Keratinocyte (primary cell): ENCODE data around the gene AFTPH.

Experiments
- CTCF ChIP-seq, 3 experiments: IDR thresholded peaks in 1 of 3; conservative IDR thresholded peaks in 1 of 3; optimal IDR thresholded peaks in 1 of 3; 2 replicates in 2 of 3; 3 replicates in 1 of 3; pipeline versions ENCODE3 to v1.5.1; 2011; ENCODE audit warnings: low read length in 3 of 3, mild to moderate bottlenecking in 3 of 3, moderate library complexity in 2 of 3, control low read depth in 1 of 3, inconsistent platforms in 1 of 3; ENCODE audit not compliant: insufficient read depth in 2 of 3; ENCODE audit errors: extremely low read depth in 1 of 3
- EZH2 ChIP-seq: IDR thresholded peaks from one replicate; pipeline ENCODE4 v1.6.1; 2012; ENCODE audit warnings: inconsistent platforms, mild to moderate bottlenecking, low read length, moderate library complexity

DNA sequence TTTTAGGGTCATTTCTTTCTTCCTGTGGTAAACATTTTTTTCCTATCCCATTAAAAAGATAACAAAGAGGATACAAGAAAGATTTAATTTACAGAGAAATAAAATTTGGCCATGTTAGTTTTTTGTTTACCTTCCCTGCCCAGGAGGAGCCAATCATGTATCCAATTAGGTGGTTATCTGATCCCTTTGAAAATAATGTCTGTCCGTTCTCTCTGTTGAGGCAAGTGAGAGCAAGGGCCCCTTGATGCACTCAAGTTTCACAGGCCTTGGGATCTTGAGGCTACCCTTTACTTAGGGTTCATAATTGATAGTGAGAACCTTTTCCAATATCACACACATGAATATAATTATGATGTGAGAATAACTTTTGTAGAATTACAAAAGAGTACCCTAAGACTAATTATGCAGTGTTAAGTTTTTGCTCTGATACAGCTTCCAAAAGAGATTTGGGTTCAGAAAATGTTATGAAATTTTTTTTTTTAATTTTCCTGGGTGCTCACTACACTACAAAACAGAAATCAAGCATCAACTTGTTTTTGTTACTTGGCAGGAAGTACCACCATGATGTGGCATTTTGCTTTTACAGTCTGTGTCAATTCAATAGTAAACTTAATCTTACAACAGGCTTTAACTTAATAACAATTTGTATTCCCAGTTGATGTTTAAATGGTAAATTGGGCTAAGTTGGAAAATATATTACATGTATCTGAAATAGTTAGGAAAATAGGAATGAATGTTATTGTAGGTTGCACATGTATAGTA lies 42.0 kb downstream of the AFTPH start:
- TF ChIP-seq EZH2 = no peak
- no peak for TF ChIP-seq CTCF (optimal IDR thresholded peaks at IDR 0.05 in 1 of 3, IDR thresholded peaks at IDR 0.05 in 1 of 3, conservative IDR thresholded peaks at IDR 0.05 in 1 of 3; ENCODE audit: extremely low read depth in 1 of 3, insufficient read depth in 2 of 3, low read length in 3 of 3)
